SKM-1 (cell line): ENCODE results near the gene FKBP5.
"Not testable (repeated sequence)": the region's sequence is repeated elsewhere in the genome, so short reads cannot be mapped to it uniquely, and the experiment has no call there.

Source experiments
- DNase-seq: peaks from one replicate; lab custom pipeline; 2025; ENCODE audit not compliant: unreplicated experiment; lab: John Stamatoyannopoulos, UW

The FKBP5 gene

GRCh38 chr6:35691027-35691824 lies 2.5 kb upstream of the FKBP5 start:
- peak; percentile 65 for DNase-seq

DNA sequence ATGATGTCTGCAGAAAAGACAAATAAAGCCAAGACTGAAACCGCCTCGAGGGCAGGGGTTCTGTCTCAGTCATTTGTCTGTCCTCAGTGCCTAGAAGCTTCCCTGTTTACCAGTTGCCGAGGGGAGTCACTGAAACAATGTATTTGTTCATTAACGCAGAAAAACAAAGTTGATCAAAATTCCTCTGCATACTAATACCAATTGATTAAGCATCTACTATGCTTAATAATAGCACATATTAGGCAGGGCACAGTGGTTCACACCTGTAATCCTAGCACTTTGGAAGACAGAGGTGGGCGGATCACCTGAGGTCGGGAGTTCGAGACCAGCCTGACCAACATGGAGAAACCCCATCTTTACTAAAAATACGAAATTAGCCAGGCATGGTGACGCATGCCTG lies 1.8 kb upstream of the FKBP5 start:
- DNase-seq, result no peak

- not testable (repeated sequence) for DNase-seq
Observed at GRCh38 chr6:35690006-35690405, 1.3 kb upstream of the FKBP5 start.

DNA sequence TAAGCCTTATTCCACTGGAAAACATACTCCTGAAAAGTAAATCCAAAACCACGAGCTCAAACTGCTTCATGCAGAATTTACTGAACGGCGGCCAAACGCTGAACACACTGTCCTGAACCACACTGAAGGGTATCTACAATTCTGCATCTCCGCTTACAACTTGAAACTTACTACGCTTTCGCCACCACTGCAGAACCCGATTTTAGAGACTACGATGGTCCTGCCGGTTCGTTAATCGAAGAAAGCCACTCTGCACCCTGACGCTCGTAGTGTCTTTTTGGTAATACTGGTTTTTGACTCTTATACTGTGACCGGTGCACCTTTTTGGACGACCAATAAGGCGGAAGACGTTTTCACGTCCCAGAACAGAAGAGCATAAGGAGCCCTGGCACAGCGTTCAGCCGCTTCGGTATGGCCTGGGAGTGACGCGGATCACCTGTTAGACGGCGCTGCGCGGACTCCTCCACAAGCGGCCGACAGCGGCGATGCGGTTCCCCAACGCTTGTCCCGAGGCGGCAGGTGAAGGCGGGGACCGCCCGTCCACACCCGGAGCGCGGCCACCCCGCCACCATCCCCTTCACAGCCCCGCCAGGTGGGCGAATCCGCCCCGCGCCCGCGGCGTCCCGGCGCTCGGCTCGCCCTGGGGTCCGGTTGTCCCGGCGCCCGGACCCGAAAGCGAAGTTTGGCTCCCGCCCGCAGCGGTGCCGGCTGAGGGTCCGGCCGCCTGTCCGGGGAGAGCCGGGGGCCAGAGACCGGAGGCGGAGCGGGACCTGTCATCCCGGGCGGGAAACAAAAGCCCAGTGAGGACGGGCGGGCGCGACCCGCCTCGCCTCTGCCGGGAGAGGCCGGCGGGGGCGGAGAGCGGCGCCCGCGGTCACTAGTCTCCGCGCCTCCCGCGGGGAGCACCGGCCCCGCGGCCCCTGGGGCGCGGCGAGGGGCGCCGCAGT lies 784 bp downstream of the FKBP5 start:
- no peak for DNase-seq

- DNase-seq, result no peak
Observed at GRCh38 chr6:35686873-35687555, 1.7 kb downstream of the FKBP5 start.

DNA sequence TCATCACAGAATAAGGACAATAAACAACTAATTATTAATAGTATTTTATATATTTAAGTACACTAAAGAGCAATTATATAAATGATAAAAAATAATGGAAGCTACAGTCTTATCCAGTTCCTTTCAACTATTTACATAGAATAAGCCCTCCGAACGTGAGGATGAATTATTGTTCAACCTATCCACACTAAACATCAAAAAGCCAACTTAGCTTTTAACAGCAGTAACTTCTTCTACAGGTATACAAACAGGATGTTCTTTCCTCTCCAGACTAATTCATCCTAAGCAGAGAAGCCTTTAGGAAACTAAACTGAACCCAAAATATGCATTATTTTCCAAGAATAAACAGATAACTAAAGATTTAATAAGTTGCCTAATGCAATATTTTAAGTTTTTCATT lies 2.3 kb downstream of the FKBP5 start:
- DNase-seq, result no peak

- DNase-seq, result no peak
Observed at GRCh38 chr6:35683267-35683666, 5.4 kb downstream of the FKBP5 start.

DNA sequence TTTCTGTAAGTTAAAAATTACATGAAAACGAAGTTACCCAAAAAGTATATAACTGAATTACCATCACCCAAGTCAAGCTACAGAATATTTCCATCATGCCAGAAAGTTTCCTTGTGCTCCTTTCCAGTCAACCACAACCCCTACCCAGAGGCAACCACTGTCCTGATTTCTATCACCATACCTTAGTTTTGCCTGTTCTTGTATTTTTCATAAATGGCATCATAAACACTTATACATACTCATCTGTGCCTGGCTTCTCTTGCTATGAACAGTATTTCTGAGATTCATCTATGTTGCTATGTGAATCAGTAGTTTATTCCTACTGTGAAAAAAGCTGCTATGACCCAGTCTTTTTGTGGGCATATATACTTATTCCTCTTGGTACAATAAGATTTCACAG lies 7.4 kb downstream of the FKBP5 start:
- DNase-seq, result no peak

- DNase-seq, result no peak
Observed at GRCh38 chr6:35679399-35679798, 9.3 kb downstream of the FKBP5 start.

DNA sequence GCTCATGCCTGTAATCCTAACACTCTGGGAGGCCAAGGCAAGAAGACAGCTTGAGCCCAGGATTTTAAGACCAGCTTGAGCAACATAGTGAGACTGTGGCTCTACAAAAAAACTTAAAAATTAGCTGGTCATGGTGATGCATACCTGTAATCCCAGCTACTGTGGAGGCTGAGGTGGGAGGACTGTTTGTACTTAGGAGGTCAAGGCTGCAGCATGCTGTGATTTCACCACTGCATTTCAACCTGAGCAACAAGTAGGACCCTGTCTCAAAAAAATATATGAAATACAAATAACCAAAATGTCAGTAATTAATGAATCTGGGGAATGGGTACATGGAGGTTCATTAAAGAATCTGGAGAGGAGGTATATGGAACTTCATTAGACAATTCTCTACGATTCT lies 9.9 kb downstream of the FKBP5 start:
- DNase-seq, result no peak

DNA sequence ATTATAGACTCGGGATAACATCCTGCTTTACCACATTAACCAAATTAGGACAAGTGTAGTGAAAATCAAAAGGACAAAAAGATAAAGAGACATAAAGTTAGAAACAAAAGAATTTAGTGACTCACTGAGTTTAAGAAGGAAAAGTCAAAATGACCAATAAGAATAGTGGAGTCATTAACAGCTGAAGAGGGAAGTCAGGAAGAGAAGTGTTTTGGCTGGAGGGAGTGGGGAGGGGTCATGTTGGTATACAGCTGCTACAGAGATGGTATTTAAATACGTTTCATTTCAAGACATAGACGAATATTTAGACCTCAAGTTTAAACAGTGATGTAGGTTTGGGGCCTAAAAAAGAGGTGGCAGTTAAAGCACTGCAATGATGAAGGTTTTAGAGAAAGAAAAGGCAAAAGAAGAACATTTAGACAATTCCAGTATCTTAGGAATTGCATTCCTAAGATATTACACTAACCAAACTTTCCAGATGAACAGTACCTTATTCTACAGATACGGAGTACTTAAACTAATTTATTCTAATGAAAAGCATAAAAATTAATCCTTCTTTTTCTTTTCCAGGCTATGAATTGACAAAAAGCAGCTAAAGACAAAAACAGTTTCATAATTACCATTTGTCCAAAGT lies 10.6 kb downstream of the FKBP5 start:
- DNase-seq, result no peak

DNA sequence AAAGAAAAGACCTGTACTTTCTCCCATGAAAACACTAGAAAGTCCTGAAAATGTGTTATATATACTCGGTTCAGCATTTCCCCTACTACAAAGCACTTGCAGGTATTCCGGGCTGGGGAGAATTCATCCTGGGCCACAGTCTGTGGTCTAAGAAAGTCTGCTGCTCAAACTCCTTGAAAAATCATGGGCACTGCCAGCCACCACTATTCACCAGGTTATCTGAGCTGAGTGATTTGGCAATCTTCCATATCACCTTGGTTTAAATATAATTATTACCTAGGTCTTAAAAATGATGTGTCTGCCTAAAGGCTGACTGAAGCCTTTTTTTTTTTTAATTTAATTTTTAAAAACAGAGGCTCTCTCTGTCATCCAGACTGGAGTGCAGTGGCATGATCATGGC lies 11.3 kb downstream of the FKBP5 start:
- no peak for DNase-seq

- DNase-seq, result no peak
Observed at GRCh38 chr6:35675871-35676459, 12.8 kb downstream of the FKBP5 start.

DNA sequence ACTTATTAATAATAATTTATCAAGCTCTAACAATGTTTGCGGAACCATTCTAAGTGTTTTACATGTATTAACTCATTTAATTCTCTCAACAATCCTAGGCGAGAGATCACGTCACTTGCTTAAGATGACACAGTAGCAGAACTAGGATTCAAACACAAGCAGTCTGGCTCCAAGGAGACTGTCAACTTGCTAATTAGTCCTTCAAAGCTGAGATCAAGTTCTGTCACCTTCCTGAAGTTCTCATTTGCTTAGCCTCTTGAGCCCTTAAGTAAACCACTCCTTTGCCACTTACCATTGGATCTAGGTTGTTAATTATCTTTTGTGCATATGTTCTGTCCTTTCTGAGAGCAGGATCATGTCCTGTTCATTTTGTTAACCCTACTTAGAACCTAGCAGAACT lies 14.1 kb downstream of the FKBP5 start:
- no peak for DNase-seq

DNA sequence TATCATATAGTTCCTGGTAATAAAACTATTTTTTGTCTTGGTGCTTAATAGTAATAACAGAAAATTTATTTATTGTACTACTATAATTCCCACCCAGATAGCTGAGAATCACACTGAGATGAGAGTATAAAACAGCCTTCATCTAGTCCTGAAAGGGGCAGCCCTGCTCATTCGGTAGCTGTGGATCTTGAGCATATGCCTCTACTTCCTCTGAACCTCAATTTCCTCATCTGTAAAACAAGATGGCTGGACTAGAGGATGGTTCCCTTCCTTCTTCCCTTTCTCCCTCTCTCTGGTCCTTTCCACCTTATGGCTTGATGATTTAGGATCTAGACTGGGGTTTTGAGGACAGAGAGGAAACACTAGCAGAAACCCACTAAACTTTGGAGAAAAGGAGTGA lies 15.0 kb downstream of the FKBP5 start:
- peak; percentile 11 for DNase-seq

DNA sequence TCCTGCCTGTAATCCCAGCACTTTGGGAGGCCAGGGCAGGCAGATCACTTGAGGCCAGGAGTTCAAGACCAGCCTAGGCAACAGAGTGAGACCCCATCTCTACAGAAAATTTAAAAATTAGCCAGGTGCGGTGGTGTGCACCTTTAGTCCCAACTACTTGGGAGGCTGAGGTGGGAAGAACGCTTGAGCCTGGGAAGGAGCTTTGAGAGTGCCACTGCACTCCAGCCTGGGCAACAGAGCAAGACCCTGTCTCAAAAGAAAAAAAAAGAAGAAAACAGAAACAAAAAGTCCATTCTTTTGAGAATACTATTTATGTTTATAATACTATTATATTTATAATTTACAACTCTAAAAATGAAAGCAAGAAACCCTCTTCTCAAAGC lies 15.4 kb downstream of the FKBP5 start:
- DNase-seq, result not testable (repeated sequence)

DNA sequence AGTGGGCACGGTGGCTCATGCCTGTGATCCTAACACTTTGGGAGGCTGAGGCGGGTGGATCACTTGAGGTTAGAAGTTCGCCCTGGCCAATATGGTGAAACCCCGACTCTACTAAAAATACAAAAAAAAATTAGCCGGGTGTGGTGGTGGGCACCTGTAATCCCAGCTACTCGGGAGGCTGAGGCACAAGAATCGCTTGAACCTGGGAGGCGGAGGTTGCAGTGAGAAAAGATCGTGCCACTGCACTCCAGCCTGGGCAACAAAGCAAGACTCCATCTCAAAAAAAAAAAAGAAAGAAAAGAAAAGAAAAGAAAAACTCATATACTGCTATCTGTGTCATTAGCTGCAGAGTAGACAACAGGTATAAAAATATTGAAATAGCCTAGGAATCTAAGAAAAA lies 18.3 kb downstream of the FKBP5 start:
- not testable (repeated sequence) for DNase-seq

DNA sequence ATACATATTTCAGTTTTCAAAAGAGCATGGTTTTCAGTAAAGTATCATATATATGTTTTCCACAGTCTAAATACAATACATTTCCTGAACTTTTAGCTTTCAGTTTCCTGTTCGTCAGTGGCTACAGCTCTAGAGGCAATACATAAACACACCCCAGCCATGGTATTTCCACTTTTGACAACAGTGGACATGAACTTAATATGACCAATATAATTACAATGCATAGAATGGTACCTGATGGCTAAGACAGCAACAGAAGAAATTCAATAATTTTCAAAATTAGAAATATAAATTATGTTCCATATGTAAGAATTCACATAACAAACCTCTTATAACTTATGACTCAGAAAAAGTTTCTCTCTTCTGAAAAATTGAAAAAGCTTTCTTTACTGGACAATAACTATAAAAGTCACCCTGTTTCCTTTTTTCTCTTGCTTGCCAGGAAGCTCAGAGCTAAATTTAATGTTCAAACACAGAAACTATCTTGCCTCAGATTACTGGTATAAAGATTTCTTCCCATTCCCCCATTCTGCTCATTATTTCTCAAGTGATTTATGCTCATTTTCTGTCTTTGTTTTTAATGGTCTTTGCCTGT lies 19.2 kb downstream of the FKBP5 start:
- DNase-seq, result no peak

DNA sequence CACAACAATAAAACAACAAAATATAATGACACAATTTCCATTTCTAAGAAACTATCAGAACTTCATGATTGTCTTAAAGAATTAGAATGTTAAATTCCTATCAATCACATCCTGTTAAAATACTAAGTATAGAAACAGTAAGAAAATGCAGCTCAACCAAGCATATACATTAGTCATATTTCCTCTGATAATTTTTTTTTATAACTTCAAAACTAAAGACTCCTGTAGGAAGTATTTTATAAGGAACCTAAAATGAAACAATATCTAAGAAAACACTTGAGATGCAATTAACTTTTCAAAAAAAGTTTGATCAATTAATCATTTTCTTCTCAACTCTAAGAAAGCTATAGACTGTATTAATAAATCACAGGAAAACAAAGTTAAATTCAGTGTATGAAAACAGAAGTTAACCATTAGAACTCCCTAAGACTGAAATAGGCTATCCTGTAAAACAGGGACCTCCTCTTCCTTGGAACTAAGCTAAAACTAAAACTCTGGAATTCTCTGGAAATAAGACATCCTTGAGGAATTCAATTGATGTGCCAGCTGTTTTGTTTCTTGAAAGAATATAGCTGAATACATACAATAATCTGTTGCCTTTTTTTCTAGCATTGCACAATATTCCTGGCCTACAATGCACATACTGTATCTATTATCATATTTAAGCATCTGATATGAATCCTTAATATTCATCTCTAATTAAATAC lies 19.8 kb downstream of the FKBP5 start:
- no peak for DNase-seq

GRCh38 chr6:35668096-35668495 lies 20.6 kb downstream of the FKBP5 start:
- no peak for DNase-seq
